GM12878 (cell line): ENCODE data around the gene DDRGK1.

Experiments used
- BACH1 ChIP-seq: fragments of 450-650 bp; IDR thresholded peaks from 2 replicates; pipeline ENCODE4 v1.6.1; 2017; ENCODE audit warnings: mild to moderate bottlenecking, borderline replicate concordance
- EP300 ChIP-seq, 2 experiments: fragments of 150-350 bp in 1 of 2; IDR thresholded peaks; 2 replicates each; pipeline ENCODE4 v1.6.1; 2011 to 2012; ENCODE audit warnings: low read depth in 2 of 2, low read length in 2 of 2, borderline replicate concordance in 1 of 2, improper control_type of control experiment in 1 of 2, inconsistent platforms in 1 of 2; ENCODE audit not compliant: control insufficient read depth in 1 of 2
- GABPA ChIP-seq: IDR thresholded peaks from 2 replicates; pipeline ENCODE4 v1.6.1; 2014; ENCODE audit warnings: antibody characterized with exemption, low read depth, mild to moderate bottlenecking, inconsistent platforms
- JUND ChIP-seq: IDR thresholded peaks from 2 replicates; pipeline ENCODE4 v1.6.1; 2012; ENCODE audit warnings: low read depth, mild to moderate bottlenecking, low read length, improper control_type of control experiment, moderate library complexity
- KAT2A ChIP-seq: conservative IDR thresholded peaks from 2 replicates; pipeline ENCODE4 v1.6.1; 2011; ENCODE audit warnings: low read depth, low read length; ENCODE audit not compliant: control insufficient read depth
- POLR2A ChIP-seq: IDR thresholded peaks from 2 replicates; pipeline ENCODE4 v1.6.1; 2011; ENCODE audit warnings: low read depth, mild to moderate bottlenecking, low read length
- RAD21 ChIP-seq: IDR thresholded peaks from 2 replicates; pipeline ENCODE4 v1.6.1; 2011; ENCODE audit warnings: mild to moderate bottlenecking, low read depth, low read length, moderate library complexity; ENCODE audit not compliant: insufficient read depth
- ZNF24 ChIP-seq: fragments of 450-650 bp; IDR thresholded peaks from 2 replicates; pipeline ENCODE4 v1.6.1; 2017; ENCODE audit warnings: antibody characterized with exemption, mild to moderate bottlenecking
- ZNF274 ChIP-seq: IDR thresholded peaks from one replicate; pipeline ENCODE4 v1.8.0; 2011; ENCODE audit not compliant: insufficient read length, insufficient read depth
- TF ChIP-seq, protein P1 (sequence below): IDR thresholded peaks from 2 replicates; pipeline ENCODE4 v1.6.1; 2011; ENCODE audit warnings: low read depth, mild to moderate bottlenecking, low read length, moderate library complexity, borderline replicate concordance; ENCODE audit errors: extremely low read depth
- TF ChIP-seq, protein P2 (sequence below): fragments of 450-650 bp; IDR thresholded peaks from 2 replicates; pipeline ENCODE4 v1.6.1; 2016; ENCODE audit warnings: mild to moderate bottlenecking
- TF ChIP-seq, protein P3 (sequence below), 3 experiments: IDR thresholded peaks in 2 of 3; conservative IDR thresholded peaks in 1 of 3; 2 replicates each; pipeline ENCODE4 v1.5.1; 2011; ENCODE audit warnings: low read depth in 3 of 3, low read length in 3 of 3, mild to moderate bottlenecking in 3 of 3, control low read depth in 2 of 3, moderate library complexity in 2 of 3, inconsistent platforms in 1 of 3, mixed read lengths in 1 of 3; ENCODE audit not compliant: control insufficient read depth in 2 of 3, insufficient read depth in 1 of 3; ENCODE audit errors: extremely low read depth in 1 of 3
- TF ChIP-seq, protein P4 (sequence below): IDR thresholded peaks from 2 replicates; pipeline ENCODE4 v1.6.1; 2012; ENCODE audit warnings: mild to moderate bottlenecking, low read depth, low read length

DNA sequence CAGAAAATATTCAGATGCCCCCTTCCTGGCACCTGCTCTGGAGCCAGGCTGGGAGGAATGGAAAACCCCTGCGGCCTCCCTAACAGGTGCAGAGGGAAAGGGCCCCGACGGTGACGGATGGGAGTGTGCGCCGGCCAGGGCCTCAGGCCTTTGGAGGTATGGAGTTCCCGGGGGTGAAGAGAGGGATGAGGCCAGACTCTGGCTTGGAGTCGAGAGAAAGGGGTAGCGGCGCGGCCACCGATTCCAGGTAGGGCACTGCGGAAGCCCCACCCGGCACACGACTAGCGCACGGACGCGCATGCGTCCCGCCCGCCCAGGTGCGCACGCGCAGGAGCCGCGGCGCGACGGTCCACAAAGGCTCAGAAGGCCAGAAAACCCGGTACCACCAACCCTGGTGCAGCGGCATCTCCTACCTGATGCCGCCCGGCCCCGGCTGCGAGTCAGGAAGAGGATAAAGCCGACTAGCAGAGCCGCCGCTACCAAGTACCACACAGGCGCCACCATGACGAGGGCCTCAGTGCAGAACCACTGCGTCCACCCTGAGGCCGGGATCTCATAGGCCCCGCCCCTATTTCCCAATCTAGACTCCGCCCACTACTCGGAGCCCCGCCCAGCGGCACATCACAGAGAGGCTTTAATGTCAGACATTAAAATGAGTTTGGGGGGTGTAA lies at the start of gene DDRGK1:
- TF ChIP-seq ZNF274 = no peak
- TF ChIP-seq GABPA = no peak
- TF ChIP-seq KAT2A = no peak
- TF ChIP-seq, protein P1, sequence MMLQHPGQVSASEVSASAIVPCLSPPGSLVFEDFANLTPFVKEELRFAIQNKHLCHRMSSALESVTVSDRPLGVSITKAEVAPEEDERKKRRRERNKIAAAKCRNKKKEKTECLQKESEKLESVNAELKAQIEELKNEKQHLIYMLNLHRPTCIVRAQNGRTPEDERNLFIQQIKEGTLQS = peak; percentile 49; the same call in 1 of the 2 replicates
- TF ChIP-seq, protein P2, sequence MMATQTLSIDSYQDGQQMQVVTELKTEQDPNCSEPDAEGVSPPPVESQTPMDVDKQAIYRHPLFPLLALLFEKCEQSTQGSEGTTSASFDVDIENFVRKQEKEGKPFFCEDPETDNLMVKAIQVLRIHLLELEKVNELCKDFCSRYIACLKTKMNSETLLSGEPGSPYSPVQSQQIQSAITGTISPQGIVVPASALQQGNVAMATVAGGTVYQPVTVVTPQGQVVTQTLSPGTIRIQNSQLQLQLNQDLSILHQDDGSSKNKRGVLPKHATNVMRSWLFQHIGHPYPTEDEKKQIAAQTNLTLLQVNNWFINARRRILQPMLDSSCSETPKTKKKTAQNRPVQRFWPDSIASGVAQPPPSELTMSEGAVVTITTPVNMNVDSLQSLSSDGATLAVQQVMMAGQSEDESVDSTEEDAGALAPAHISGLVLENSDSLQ = no peak
- TF ChIP-seq, protein P3, sequence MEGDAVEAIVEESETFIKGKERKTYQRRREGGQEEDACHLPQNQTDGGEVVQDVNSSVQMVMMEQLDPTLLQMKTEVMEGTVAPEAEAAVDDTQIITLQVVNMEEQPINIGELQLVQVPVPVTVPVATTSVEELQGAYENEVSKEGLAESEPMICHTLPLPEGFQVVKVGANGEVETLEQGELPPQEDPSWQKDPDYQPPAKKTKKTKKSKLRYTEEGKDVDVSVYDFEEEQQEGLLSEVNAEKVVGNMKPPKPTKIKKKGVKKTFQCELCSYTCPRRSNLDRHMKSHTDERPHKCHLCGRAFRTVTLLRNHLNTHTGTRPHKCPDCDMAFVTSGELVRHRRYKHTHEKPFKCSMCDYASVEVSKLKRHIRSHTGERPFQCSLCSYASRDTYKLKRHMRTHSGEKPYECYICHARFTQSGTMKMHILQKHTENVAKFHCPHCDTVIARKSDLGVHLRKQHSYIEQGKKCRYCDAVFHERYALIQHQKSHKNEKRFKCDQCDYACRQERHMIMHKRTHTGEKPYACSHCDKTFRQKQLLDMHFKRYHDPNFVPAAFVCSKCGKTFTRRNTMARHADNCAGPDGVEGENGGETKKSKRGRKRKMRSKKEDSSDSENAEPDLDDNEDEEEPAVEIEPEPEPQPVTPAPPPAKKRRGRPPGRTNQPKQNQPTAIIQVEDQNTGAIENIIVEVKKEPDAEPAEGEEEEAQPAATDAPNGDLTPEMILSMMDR (IDR thresholded peaks at IDR 0.05 in 2 of 3, conservative IDR thresholded peaks at IDR 0.05 in 1 of 3; ENCODE audit: control insufficient read depth in 2 of 3, extremely low read depth in 1 of 3, insufficient read depth in 1 of 3, low read depth in 3 of 3, low read length in 3 of 3) = no peak
- TF ChIP-seq, protein P4, sequence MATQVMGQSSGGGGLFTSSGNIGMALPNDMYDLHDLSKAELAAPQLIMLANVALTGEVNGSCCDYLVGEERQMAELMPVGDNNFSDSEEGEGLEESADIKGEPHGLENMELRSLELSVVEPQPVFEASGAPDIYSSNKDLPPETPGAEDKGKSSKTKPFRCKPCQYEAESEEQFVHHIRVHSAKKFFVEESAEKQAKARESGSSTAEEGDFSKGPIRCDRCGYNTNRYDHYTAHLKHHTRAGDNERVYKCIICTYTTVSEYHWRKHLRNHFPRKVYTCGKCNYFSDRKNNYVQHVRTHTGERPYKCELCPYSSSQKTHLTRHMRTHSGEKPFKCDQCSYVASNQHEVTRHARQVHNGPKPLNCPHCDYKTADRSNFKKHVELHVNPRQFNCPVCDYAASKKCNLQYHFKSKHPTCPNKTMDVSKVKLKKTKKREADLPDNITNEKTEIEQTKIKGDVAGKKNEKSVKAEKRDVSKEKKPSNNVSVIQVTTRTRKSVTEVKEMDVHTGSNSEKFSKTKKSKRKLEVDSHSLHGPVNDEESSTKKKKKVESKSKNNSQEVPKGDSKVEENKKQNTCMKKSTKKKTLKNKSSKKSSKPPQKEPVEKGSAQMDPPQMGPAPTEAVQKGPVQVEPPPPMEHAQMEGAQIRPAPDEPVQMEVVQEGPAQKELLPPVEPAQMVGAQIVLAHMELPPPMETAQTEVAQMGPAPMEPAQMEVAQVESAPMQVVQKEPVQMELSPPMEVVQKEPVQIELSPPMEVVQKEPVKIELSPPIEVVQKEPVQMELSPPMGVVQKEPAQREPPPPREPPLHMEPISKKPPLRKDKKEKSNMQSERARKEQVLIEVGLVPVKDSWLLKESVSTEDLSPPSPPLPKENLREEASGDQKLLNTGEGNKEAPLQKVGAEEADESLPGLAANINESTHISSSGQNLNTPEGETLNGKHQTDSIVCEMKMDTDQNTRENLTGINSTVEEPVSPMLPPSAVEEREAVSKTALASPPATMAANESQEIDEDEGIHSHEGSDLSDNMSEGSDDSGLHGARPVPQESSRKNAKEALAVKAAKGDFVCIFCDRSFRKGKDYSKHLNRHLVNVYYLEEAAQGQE = no peak
- no peak for TF ChIP-seq EP300 (IDR thresholded peaks at IDR 0.05; ENCODE audit: borderline replicate concordance in 1 of 2, control insufficient read depth in 1 of 2, low read depth in 2 of 2, low read length in 2 of 2)
- TF ChIP-seq ZNF24 = no peak
- peak; percentile 27; the same call in 1 of the 2 replicates for TF ChIP-seq BACH1
- no peak for TF ChIP-seq JUND
- TF ChIP-seq RAD21 = no peak
- peak; percentile 87 for TF ChIP-seq POLR2A
